Coronary artery (tissue), 2 donors: Measurements from ENCODE around the gene RNF169.
"Not testable (repeated sequence)": the region's sequence is repeated elsewhere in the genome, so short reads cannot be mapped to it uniquely, and the experiment has no call there.

Experiments used
- DNase-seq: peaks from one replicate; pipeline ENCODE4 v3.0.0-alpha.2; 2017; ENCODE audit warnings: low spot score
- H3K27ac ChIP-seq, 2 donors: fragments of 200-600 bp; sonication (generic); one replicate each; pipeline ENCODE4 v1.5.1; 2016 to 2019
- H3K4me3 ChIP-seq: fragments of 200-600 bp; sonication (generic); 2 replicates; pipeline ENCODE4 v1.5.1; 2016; ENCODE audit warnings: mild to moderate bottlenecking, moderate library complexity
- CTCF ChIP-seq: fragments of 200-600 bp; sonication (generic); IDR thresholded peaks from one replicate; pipeline ENCODE4 v1.5.1; 2019; ENCODE audit warnings: antibody characterized with exemption

The RNF169 gene

GRCh38 chr11:74820763-74821162 lies 72.1 kb downstream of the RNF169 start:
- DNase-seq, result no peak
- H3K4me3 ChIP-seq, result no peak overlapping the region
- no peak for TF ChIP-seq CTCF
- H3K27ac ChIP-seq, result peak overlapping the region in 1 of 2 donors; percentile 47

- peak overlapping the region; percentile 18 for H3K4me3 ChIP-seq
- no peak for TF ChIP-seq CTCF
- no peak for DNase-seq
These were observed 73.5 kb downstream of the RNF169 start for GRCh38 chr11:74822170-74822569.

GRCh38 chr11:74824285-74824982 lies 75.8 kb downstream of the RNF169 start:
- DNase-seq, result no peak
- H3K27ac ChIP-seq, result no peak overlapping the region
- no peak overlapping the region for H3K4me3 ChIP-seq
- TF ChIP-seq CTCF, result no peak

More at GRCh38 chr11:74822170-74822569, 73.5 kb downstream of the RNF169 start:
- peak overlapping the region; percentile 44 to 66 for H3K27ac ChIP-seq

GRCh38 chr11:74825596-74825995 lies 76.9 kb downstream of the RNF169 start:
- H3K4me3 ChIP-seq, DNase-seq, H3K27ac ChIP-seq: not testable (repeated sequence)

GRCh38 chr11:74826901-74827300 lies 78.3 kb downstream of the RNF169 start:
- Histone ChIP-seq H3K4me3 (no peak overlapping the region), H3K27ac (no peak overlapping the region)
- TF ChIP-seq CTCF, result no peak
- DNase-seq, result no peak

- TF ChIP-seq CTCF, result no peak
- H3K27ac ChIP-seq, result no peak overlapping the region
- H3K4me3 ChIP-seq, result no peak overlapping the region
- DNase-seq, result no peak
These were observed 88.5 kb downstream of the RNF169 start for GRCh38 chr11:74837191-74837590.

- no peak for DNase-seq
- Histone ChIP-seq H3K4me3 (no peak overlapping the region), H3K27ac (no peak overlapping the region)
- no peak for TF ChIP-seq CTCF
These were observed 89.5 kb downstream of the RNF169 start for GRCh38 chr11:74838188-74838587.
